Measurements from ENCODE around the gene LRRC25. TPM values are rescaled to one million over a fixed set of nuclear protein-coding genes. Genes with fewer than 3 reads are reported as not detected.
"Not testable (repeated sequence)": the region's sequence is repeated elsewhere in the genome, so short reads cannot be mapped to it uniquely, and the experiment has no call there.

LRRC25 gene
- polyA plus RNA-seq, 1 experiment: 0.12 TPM

GRCh38 chr19:18366021-18366435 is 31.4 kb downstream of the LRRC25 start:
- DNase-seq (ENCODE audit: low read depth, low spot score): no peak
- no peaks in the 10 kb centered on the region for H3K27me3 ChIP-seq (ENCODE audit: control insufficient read depth, insufficient read depth, low read length)
- POLR2A ChIA-PET: interaction anchor here (0.6 kb wide), 1 partner anchor 9 kb away, joined by 3 read pairs; no protein-coding TSS in a partner anchor
- H3K27ac ChIP-seq (ENCODE audit: low read depth, low read length): peak overlapping the region; percentile 98
- CTCF ChIA-PET: interaction anchor here (0.9 to 1.3 kb wide), 2 partner anchors 22 to 86 kb away, joined by 5 to 10 read pairs; no protein-coding TSS in a partner anchor
- TF ChIP-seq CTCF (IDR thresholded peaks at IDR 0.05; ENCODE audit: low read depth, low read length): no peak
- H3K9me3 ChIP-seq (ENCODE audit: control insufficient read depth, insufficient read depth, low read length): peaks cover 7% of the 10 kb centered on the region; the same call in 1 of the 2 replicates
- no peak overlapping the region for H3K4me3 ChIP-seq (ENCODE audit: low read depth, low read length)

- Histone ChIP-seq H3K9me3 (ENCODE audit: control insufficient read depth, insufficient read depth, low read length) (peaks cover 7% of the 10 kb centered on the region; the same call in 1 of the 2 replicates), H3K27ac (ENCODE audit: low read depth, low read length) (peak overlapping the region; percentile 98), H3K27me3 (ENCODE audit: control insufficient read depth, insufficient read depth, low read length) (no peaks in the 10 kb centered on the region), H3K4me3 (ENCODE audit: low read depth, low read length) (no peak overlapping the region)
- ChIA-PET POLR2A (interaction anchor here (0.9 to 1.3 kb wide), 6 partner anchors 10 to 85 kb away, joined by 3 to 7 read pairs (median 3); partner anchors contain the start of genes JUND and LSM4), CTCF (interaction anchor here (1.3 to 1.8 kb wide), 3 partner anchors 23 to 86 kb away, joined by 5 to 13 read pairs (median 10); no protein-coding TSS in a partner anchor)
- DNase-seq (ENCODE audit: low read depth, low spot score): peak; percentile 97
- TF ChIP-seq CTCF (IDR thresholded peaks at IDR 0.05; ENCODE audit: low read depth, low read length): no peak
These were observed 32.4 kb downstream of the LRRC25 start for GRCh38 chr19:18364826-18365528.

- H3K27ac ChIP-seq (ENCODE audit: low read depth, low read length): peak overlapping the region; percentile 98
- not testable (repeated sequence) for H3K27me3 ChIP-seq (ENCODE audit: control insufficient read depth, insufficient read depth, low read length); DNase-seq (ENCODE audit: low read depth, low spot score); H3K4me3 ChIP-seq (ENCODE audit: low read depth, low read length); H3K9me3 ChIP-seq (ENCODE audit: control insufficient read depth, insufficient read depth, low read length)
- POLR2A ChIA-PET: interaction anchor here (0.6 to 1.3 kb wide), 7 partner anchors 10 to 165 kb away, joined by 3 to 7 read pairs (median 3); partner anchors contain the start of genes JUND and LSM4
- CTCF ChIA-PET: interaction anchor here (1.8 kb wide), 2 partner anchors 24 to 85 kb away, joined by 5 to 13 read pairs; no protein-coding TSS in a partner anchor
These were observed 33.1 kb downstream of the LRRC25 start for GRCh38 chr19:18364277-18364825.

GRCh38 chr19:18363787-18364186 is 33.6 kb downstream of the LRRC25 start:
- Histone ChIP-seq H3K27me3 (ENCODE audit: control insufficient read depth, insufficient read depth, low read length) (no peaks in the 10 kb centered on the region), H3K4me3 (ENCODE audit: low read depth, low read length) (no peak overlapping the region), H3K27ac (ENCODE audit: low read depth, low read length) (peak overlapping the region; percentile 98), H3K9me3 (ENCODE audit: control insufficient read depth, insufficient read depth, low read length) (peaks cover 7% of the 10 kb centered on the region; the same call in 1 of the 2 replicates)
- TF ChIP-seq CTCF (IDR thresholded peaks at IDR 0.05; ENCODE audit: low read depth, low read length): no peak
- ChIA-PET POLR2A (interaction anchor here (0.6 to 1.3 kb wide), 3 partner anchors 11 to 165 kb away, joined by 3 to 4 read pairs (median 3); partner anchors contain the start of gene LSM4), CTCF (interaction anchor here (1.8 kb wide), 2 partner anchors 25 to 85 kb away, joined by 5 to 13 read pairs; no protein-coding TSS in a partner anchor)
- DNase-seq (ENCODE audit: low read depth, low spot score): no peak

- DNase-seq (ENCODE audit: low read depth, low spot score): no peak
- Histone ChIP-seq H3K27ac (ENCODE audit: low read depth, low read length) (peak overlapping the region; percentile 98), H3K27me3 (ENCODE audit: control insufficient read depth, insufficient read depth, low read length) (no peaks in the 10 kb centered on the region), H3K9me3 (ENCODE audit: control insufficient read depth, insufficient read depth, low read length) (peaks cover 7% of the 10 kb centered on the region; the same call in 1 of the 2 replicates), H3K4me3 (ENCODE audit: low read depth, low read length) (no peak overlapping the region)
- TF ChIP-seq CTCF (IDR thresholded peaks at IDR 0.05; ENCODE audit: low read depth, low read length): no peak
- POLR2A ChIA-PET: interaction anchor here (0.5 to 0.6 kb wide), 2 partner anchors 83 to 518 kb away, joined by 3 to 6 read pairs; no protein-coding TSS in a partner anchor
- CTCF ChIA-PET: interaction anchor here (1.8 kb wide), 1 partner anchor 26 kb away, joined by 13 read pairs; no protein-coding TSS in a partner anchor
These were observed 34.4 kb downstream of the LRRC25 start for GRCh38 chr19:18362934-18363542.
